Fibroblast of skin of left biceps (primary cell): ENCODE data around the gene PPFIA1.

Experiments
- DNase-seq, 2 experiments: peaks; one replicate each; pipeline ENCODE4 v3.0.0-alpha.2; 2013; ENCODE audit warnings: low read depth in 2 of 2

PPFIA1 gene

DNA sequence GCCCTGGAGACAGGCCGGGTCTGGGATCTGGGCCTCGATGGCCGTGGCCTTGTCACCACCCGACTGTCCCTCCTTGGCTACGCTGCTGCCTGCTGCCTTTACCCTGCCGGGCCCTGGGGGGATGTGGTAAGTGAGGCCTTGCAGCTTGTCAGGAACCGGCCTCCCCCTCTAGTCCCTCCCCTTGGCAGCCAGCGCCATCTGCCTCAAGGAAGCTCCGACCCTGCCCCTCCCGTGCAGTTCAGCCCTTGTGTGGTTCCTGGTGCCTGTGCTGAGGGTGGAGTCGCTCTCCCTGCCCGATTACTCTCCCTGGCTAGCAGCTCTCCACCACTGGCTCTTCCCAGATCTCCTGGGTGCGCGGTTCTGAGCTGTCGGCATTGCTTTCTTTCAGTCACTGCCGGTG, 161.6 kb downstream of the PPFIA1 start:
- DNase-seq: no peak

DNA sequence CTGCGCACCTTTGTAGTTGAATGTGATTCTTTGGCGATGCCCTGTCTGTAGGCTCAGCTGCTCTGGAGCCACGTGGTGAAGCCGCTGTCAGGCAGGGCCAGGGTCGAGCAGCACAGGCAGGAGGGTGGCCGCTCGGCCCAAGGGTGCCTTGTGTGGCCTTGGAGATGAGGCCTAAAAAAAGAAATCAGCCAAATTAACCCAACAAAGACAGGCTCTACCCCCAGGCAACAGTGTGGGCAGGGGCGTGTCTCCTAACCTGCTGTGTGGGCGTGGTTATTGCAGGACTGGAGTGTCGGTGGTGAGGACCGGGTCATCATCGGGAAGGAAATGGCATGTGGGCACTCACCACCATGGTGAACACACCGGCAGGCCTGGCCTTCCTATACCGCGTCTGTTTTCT, 162.1 kb downstream of the PPFIA1 start:
- no peak for DNase-seq

DNA sequence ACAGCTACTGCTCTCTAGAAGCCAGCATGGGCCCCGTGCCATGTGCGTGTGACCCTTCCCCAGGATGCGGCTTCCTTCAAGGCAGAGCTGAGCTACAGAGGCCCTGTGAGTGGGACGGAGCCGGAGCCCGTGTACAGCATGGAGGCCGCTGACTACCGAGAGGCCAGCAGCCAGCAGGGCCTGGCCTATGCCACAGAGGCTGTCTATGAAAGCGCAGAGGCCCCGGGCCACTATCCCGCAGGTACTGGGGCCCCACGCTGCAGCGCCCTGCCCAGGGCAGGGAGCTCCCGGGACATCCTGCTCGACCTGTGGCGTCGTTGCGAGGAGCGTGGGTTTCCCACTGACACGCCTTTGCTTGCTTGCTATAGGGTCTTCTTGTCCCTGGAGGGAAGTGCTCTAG, 162.5 kb downstream of the PPFIA1 start:
- no peak for DNase-seq

DNA sequence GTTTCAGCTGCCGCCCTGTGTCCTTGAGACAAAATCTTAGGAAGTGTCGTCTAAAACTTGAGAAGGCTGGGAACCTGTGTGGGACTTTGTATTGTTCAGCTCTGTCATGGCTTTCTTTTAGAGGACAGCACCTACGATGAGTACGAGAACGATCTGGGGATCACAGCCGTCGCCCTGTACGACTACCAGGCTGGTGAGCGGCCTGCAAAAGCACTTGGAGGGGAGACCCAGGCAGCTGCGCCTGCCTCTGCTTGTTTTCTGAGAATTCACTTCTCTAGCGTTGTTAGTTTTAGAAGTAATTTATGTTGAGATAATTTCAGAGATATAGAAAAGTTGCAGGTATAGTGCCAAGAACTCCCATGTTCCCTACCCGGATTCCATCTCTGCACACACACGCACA, 163.0 kb downstream of the PPFIA1 start:
- DNase-seq: no peak
